ENCODE data around the gene FAT4.

GRCh38 chr4:125267630-125268029, 47.1 kb upstream of the FAT4 start:
- TF ChIP-seq CTCF (IDR thresholded peaks at IDR 0.05; ENCODE audit: low read depth, low read length) (no peak), EZH2phosphoT487 (IDR thresholded peaks at IDR 0.05; ENCODE audit: low read depth) (no peak)
